ENCODE measurements around the gene GCLM.

DNA sequence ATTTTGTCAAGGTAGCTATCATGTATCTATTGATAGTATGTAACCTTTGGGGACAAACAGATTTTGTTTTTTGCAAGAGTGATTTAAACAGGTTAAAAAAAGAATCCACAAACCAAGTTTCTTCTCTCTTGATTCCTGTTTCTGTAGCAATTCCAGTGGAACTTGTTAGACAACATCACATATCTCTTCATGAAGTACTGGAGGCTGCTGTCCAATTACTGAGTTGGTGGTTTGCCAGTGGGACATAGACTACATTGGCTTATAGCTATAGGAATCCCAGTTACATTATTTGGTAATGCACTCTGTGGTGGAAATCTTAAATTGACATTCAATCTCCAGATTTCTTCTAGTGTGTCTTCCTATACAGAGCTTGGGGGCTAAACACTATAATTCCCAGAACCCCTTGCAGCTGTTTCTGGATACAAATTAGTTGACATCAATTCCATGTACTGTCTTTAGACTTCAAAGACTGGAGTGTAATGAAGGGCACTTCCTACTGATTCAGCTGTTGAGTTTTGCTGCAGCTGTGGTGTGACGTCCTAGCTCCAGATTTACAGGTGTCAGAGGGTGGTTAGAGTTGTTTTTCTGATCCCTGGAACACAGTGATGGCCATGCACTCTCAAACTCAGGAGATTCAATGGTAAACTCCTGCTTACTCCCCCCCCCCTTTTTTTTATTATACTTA, 29.4 kb upstream of the GCLM start:
- no peak for TF ChIP-seq POLR2AphosphoS5 (IDR thresholded peaks at IDR 0.05; ENCODE audit: low read depth, low read length)
- TF ChIP-seq, protein P1, sequence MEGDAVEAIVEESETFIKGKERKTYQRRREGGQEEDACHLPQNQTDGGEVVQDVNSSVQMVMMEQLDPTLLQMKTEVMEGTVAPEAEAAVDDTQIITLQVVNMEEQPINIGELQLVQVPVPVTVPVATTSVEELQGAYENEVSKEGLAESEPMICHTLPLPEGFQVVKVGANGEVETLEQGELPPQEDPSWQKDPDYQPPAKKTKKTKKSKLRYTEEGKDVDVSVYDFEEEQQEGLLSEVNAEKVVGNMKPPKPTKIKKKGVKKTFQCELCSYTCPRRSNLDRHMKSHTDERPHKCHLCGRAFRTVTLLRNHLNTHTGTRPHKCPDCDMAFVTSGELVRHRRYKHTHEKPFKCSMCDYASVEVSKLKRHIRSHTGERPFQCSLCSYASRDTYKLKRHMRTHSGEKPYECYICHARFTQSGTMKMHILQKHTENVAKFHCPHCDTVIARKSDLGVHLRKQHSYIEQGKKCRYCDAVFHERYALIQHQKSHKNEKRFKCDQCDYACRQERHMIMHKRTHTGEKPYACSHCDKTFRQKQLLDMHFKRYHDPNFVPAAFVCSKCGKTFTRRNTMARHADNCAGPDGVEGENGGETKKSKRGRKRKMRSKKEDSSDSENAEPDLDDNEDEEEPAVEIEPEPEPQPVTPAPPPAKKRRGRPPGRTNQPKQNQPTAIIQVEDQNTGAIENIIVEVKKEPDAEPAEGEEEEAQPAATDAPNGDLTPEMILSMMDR (IDR thresholded peaks at IDR 0.05) = no peak
- no peak for TF ChIP-seq SIN3A (IDR thresholded peaks at IDR 0.05; ENCODE audit: borderline replicate concordance, insufficient read depth, low read depth, low read length)
- TF ChIP-seq, protein P2, sequence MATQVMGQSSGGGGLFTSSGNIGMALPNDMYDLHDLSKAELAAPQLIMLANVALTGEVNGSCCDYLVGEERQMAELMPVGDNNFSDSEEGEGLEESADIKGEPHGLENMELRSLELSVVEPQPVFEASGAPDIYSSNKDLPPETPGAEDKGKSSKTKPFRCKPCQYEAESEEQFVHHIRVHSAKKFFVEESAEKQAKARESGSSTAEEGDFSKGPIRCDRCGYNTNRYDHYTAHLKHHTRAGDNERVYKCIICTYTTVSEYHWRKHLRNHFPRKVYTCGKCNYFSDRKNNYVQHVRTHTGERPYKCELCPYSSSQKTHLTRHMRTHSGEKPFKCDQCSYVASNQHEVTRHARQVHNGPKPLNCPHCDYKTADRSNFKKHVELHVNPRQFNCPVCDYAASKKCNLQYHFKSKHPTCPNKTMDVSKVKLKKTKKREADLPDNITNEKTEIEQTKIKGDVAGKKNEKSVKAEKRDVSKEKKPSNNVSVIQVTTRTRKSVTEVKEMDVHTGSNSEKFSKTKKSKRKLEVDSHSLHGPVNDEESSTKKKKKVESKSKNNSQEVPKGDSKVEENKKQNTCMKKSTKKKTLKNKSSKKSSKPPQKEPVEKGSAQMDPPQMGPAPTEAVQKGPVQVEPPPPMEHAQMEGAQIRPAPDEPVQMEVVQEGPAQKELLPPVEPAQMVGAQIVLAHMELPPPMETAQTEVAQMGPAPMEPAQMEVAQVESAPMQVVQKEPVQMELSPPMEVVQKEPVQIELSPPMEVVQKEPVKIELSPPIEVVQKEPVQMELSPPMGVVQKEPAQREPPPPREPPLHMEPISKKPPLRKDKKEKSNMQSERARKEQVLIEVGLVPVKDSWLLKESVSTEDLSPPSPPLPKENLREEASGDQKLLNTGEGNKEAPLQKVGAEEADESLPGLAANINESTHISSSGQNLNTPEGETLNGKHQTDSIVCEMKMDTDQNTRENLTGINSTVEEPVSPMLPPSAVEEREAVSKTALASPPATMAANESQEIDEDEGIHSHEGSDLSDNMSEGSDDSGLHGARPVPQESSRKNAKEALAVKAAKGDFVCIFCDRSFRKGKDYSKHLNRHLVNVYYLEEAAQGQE (IDR thresholded peaks at IDR 0.05; ENCODE audit: insufficient read depth in 1 of 2, low read depth in 2 of 2, low read length in 1 of 2) = no peak
- TF ChIP-seq TCF7L2 (IDR thresholded peaks at IDR 0.05; ENCODE audit: low read depth, low read length) = no peak
